HG02759 (cell line): Measurements from ENCODE around the gene MMP24.
A peak's percentile ranks its signal among the peaks of the same experiment; 100 is the strongest.

Source experiments
- ATAC-seq: cut with Tn5 transposase; IDR thresholded peaks from one replicate; pipeline ENCODE4 v1.9.1; 2021; ENCODE audit warnings: mild to moderate bottlenecking, moderate library complexity; ENCODE audit not compliant: unreplicated experiment

The MMP24 gene

GRCh38 chr20:35277127-35277526, 50.6 kb downstream of the MMP24 start:
- no peak for ATAC-seq

GRCh38 chr20:35277531-35278395, 51.3 kb downstream of the MMP24 start, which contains the start of gene MMP24OS:
Gene MMP24OS (minus strand): TSS chr20:35278122. CDS start chr20:35277929, 193 bp downstream.
- peak; percentile 87 for ATAC-seq

- ATAC-seq = no peak
These were observed 52.5 kb downstream of the MMP24 start for GRCh38 chr20:35279040-35279439.

GRCh38 chr20:35279533-35280174, 53.2 kb downstream of the MMP24 start:
- no peak for ATAC-seq

GRCh38 chr20:35280523-35280922, 54.0 kb downstream of the MMP24 start:
- no peak for ATAC-seq

GRCh38 chr20:35281506-35282101, 55.1 kb downstream of the MMP24 start:
- ATAC-seq = no peak

GRCh38 chr20:35283441-35284266, 57.2 kb downstream of the MMP24 start:
- ATAC-seq = no peak

- ATAC-seq = peak; percentile 84
These were observed 57.9 kb downstream of the MMP24 start, which contains the start of gene EIF6 for GRCh38 chr20:35284267-35284991. Gene EIF6 (minus strand): TSS chr20:35284772. CDS start chr20:35284487, 285 bp downstream.

- ATAC-seq = no peak
These were observed 58.7 kb downstream of the MMP24 start for GRCh38 chr20:35284992-35285805.

- ATAC-seq = no peak
These were observed 59.3 kb downstream of the MMP24 start for GRCh38 chr20:35285806-35286076.

- ATAC-seq = no peak
These were observed 59.8 kb downstream of the MMP24 start for GRCh38 chr20:35286077-35286898.

GRCh38 chr20:35286899-35287508, 60.5 kb downstream of the MMP24 start:
- no peak for ATAC-seq

GRCh38 chr20:35287509-35288324, 61.2 kb downstream of the MMP24 start:
- no peak for ATAC-seq

GRCh38 chr20:35288325-35289060, 62.0 kb downstream of the MMP24 start:
- no peak for ATAC-seq

GRCh38 chr20:35290186-35290886, 63.8 kb downstream of the MMP24 start:
- no peak for ATAC-seq

GRCh38 chr20:35290887-35291417, 64.5 kb downstream of the MMP24 start:
- ATAC-seq = no peak
